ENCODE measurements around the gene USP7.
"Not testable (repeated sequence)": the region's sequence is repeated elsewhere in the genome, so short reads cannot be mapped to it uniquely, and the experiment has no call there.

Gene USP7

DNA sequence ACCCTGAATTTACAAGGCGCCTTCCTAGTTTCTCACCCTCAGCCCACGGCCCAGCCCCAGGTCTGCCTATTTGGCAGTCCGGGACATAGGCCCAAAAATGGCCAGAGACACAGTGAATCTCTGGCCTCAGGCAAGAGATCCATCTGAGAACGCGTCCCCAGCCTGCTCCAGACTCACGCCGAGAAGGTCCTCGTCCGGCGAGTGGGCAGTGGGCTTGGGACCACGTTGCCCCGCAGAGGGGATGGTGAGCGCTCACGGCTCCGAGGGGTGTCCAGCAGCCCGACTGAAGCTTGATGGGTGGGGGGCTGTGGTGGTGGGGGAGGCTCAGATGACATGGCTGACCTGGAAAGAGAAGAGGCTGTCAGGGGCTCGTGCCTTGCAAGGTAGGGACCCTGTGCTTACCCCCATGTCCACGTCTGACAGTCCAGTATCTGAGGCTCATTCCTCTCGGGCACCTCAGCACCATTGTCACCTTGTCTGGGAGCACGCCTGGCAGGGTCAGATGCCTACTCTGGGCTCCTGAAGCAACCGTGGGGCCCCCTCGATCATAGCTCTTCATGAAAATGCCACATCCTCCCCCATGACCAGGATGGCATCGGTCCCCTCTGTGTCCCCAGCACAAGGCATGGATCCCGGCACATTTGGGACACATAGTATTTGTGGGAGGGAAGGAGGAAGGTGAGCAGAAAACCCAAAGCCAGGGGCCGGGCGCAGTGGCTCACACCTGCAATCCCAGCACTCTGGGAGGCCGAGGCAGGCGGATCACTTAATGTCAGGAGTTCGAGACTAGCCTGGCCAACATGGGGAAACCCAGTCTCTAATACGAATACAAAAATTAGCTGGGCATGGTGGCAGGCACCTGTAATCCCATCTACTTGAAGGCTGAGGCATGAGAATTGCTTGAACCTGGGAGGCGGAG, 104.5 kb downstream of the USP7 start:
- no peak for DNase-seq

DNA sequence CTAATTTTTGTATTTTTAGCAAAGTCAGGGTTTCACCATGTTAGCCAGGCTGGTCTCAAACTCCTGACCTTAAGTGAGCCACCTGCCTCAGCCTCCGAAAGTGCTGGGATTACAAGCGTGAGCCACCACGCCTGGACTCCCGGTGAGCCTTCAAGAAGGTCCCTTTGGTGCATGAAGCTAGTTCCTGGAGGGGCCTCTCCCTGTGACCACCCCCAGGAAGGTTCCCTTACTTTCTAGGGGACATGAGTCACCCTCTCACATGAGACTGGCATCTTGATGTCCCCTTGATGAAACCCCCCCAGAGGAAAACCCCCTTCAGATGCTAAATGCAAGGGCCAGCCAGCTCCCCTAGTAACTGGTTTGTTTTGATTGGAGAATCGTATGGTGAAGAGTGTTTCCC, 107.7 kb downstream of the USP7 start:
- no peak for DNase-seq

DNA sequence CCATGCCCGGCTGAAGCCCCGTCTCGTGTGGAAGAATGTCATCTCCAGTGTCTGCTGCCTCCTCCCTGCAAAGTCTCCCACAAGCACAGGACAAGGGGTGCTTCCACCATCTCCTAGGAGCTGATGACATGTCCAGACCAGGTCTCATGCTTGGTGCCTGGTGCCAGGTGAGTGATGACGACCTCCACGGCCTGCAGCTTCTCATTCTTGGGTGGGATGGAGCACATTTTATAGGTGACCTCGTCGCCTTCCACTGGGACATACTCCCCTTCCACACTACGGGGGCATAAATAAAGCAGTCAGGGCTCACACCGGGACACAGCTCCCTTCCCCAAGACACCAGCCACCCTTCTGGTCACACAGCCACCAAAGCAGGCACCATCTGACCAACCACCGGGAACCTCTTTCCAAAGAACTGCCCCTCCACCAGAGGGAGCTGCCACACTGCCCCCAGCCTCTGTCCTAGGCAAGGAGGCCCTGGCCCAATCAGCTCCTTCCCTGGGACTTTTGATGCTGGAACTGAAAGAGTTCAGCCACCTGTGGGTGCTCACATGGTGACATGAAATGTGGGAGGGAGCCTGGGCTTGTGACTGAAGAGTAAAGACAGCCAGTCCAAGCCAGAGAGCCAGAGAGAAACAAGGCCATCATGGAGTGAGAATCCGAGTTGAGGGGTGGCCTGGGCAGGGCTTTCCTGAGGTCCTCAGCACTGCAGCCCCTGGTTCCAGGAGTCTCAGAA, 108.5 kb downstream of the USP7 start:
- no peak for DNase-seq

DNA sequence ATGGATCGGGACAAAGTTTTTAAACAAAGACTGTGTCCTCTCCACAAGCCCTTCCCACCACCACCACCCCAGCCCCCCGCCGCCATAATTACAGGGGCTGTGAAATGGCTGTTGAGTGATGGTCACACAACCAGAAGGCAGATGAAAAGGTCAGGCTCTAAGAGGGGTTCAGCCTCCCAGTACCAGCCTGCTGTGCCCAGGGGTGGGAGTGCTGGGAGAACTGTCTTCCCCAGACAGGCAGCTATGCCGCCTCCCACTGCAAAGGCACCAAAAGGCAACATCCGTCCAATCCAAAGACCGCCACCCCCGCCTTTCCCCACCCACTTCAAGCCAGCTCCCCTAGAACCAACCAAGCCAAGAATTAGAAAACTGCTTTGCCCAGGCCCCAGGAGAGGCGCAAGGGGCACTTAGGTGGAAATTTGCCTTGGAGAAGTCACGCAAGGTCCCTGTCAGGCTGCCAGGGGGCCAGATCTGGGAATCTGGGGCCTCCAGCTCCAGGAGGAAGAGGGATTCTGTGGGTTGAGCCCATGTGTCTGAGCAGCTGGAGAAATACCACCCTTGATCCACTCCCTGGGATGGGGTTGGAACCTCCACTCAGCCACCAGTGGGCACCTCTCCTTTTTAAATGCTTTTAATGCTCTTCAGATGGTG, 109.3 kb downstream of the USP7 start:
- DNase-seq, result no peak

DNA sequence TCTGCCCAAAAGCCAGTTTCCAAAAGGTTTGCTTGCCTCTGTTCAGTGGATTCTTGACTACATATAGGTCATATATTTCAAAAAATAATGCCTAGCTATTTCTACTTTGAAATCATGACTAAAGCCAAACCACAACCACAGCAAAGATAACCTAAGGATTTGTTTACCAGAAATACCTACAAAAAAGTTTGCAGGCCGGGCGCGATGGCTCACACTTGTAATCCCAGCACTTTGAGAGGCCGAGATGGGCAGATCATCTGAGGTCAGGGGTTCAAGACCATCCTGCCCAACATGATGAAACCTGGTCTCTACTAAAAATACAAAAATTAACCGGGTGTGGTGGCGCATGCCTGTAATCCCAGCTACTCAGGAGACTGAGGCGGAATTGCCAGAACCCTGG, 110.1 kb downstream of the USP7 start:
- no peak for DNase-seq

DNA sequence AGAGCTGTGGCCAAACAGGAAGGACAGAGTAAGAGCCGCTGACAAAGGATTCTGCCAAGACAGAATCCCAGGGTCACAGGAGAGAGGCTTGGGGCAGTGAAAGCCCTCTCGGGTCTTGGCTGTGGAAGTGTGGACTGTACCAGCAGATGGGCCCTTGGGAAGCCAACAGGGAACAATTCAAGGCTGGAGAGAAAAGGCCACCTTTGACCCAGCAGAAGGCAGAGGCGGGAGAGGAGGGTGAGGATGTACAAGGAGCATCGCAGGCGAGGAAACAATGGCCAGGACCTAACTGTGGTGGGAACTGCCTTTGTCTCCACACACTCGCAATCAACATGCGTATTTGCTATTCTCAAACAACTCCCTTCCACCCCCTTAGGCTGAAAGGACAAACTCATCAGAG, 110.6 kb downstream of the USP7 start:
- no peak for DNase-seq

DNA sequence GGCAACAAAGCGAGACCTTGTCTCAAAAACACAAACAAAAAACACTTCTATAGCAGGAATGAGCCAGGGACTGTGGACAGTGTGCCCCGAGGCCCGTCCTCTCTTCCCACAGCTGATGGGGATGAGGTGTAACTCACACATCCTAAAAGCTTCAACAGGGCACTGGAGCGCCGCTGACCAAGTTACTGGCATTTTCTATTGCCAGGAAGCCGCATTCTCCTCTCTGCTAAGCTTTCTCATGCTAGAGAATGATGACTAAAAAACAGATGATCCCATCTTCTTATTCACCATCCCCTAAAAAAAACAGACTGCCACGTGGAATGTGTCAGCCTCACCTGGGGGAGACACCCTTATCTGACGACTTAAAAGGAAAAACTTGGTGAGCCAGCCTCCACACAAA, 111.2 kb downstream of the USP7 start:
- DNase-seq, result no peak

DNA sequence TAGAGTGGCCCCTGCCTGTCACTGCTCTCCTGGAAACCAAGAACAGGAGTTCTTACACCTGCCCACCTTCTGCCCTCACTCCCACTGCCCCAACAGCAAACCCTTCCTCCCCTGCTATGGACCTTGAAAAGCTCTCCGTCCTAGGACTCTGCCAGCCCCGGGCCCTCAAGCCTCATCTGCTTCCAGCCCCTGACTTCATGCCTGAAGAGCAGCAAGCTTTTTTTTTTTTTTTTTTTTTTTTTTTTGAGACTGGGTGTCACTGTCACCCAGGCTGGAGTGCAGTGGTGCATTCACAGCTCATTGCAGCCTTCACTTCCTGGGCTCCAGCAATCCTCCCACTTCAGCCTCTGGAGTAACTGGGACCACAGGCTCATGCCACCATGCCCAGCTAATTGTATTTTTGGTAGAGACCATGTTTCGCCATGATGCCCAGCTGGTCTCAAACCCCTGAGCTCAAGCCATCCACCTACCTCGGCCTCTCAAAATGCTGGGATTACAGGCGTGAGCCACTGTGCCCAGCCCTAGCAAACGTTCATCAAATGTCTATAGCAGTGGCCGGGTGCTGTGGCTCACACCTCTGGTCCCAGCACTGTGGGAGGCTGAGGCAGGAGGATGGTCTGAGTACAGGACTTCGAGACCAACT, 111.8 kb downstream of the USP7 start:
- DNase-seq, result no peak

DNA sequence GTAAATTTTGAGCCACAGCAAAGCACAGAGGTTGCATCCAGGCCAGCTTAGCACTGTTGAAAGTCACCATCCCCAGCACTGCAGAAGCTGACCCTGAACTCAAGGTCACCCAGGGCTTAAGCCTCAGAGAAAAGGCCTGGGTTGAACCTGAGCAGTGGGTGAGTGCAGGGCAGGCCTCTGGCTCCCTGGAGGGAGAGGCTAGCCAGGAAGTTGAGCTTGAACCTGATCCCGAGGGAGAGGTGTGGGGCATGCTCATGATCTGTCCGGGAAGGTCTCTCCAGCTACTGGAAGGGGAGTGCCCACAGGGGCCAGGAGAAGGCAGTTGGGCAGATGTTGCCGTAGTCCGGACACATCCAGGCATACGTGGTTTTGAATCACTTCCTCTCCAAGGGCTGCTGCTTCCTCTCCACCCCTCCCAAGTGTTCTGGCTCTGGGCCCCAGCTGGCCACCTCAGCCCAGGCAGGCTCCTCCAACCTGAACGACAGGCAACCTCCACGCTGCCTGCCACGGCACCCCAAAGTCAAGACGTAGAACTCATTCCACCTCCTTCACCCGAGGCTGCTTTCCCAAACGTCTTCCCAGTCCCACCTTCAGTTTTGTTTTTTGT, 113.3 kb downstream of the USP7 start:
- no peak for DNase-seq

DNA sequence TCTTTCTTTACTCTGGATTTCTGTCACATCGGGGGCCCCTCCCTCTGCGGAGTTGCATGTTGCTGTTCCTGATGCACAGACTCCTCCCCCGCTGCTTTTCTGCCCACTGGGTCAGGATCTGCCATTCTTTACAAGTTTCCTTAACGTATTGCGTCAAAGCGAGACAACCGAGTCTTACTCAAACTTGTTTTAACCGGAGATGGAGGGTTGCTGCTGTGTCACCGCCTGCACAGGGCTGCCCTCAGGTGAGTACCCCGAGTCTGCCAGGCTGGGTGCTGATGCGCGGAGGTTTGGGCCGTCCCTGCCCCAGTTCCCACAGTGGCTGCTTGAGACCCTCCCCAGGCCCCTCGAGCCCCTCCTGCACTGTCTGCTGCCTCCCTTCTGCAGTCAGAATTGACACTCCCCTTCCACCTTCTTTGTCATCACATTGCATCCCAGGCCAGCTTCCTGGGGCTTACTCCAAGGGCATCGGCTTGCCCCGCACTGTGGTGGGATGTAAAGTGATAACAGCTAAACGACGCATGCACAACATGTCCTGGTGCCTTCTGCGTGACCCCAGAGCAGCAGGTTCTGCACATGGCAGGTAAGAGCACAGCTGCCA, 114.2 kb downstream of the USP7 start:
- no peak for DNase-seq

DNA sequence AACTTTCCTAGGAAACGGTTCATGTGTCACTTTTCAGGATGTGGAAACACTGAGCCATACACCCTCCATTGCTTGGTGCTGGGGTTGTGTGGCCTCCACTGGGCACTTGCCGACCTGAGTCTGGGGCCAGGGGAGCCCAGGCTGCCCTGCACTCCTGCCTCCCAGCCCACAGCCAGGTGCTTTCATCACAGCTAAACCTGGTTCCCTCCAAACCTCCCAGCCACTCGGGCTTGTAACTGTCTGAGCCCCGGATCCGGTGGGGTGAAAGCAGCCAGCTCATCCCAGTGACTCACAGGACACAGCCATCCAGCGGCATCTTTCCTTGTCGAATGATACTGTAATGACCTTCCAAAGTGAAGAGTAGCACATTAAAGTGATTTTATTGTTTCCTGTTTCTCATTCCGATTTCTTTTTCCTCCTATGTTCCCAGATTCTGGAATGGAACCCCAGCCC, 114.7 kb downstream of the USP7 start:
- DNase-seq, result no peak

DNA sequence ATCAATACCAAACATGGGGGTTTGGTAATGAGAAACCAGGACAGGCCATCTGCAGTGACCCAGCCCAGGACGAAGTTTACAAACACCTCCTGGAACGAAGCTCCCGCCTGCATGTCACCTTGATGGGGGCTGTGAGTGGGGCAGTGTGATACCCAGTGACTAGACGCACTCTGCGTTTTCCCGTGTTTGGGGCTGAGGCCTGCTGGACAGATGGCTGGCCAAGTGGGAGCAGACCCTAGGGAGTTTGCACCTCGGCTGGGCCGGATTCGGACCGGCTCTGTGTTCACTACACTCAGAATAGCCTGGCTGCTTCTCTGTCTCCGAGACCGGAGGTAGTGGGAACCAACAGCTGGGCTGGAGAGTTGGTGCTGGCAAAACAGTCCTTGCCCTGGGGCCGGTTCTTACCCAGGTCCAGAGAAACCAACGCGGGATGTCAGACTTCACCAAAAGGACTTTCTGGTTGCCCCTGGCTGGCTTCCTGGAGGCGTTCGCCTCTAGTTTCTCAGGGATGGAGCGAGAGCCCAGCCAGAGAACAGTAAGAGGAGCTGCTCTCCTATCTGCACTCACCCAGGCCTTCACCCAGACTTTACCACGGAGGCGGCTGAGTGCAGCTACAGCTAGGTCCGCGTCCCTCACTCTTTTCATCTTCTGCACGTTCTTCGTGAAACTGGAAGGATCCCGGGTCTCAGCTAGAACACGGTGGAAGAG, 115.3 kb downstream of the USP7 start:
- no peak for DNase-seq

DNA sequence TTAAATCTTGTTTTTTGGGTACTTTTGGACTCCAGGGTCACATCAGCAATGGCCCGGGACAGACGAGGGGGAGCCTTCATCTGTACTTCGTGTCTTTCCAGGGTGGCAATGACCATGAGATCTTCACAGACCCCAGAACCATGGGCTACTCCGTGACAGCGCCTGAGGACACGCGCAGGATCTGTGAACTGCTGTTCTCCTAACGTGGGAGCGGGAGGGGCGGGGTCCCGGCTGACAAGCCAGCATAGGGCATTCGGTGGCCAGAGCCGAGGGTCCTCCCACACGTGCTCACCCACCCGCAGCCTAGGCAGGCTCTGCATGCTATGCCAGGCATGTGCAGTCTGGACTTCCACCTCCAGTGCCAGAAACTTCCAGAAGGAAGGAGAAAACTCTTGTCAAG, 116.1 kb downstream of the USP7 start:
- no peak for DNase-seq

DNA sequence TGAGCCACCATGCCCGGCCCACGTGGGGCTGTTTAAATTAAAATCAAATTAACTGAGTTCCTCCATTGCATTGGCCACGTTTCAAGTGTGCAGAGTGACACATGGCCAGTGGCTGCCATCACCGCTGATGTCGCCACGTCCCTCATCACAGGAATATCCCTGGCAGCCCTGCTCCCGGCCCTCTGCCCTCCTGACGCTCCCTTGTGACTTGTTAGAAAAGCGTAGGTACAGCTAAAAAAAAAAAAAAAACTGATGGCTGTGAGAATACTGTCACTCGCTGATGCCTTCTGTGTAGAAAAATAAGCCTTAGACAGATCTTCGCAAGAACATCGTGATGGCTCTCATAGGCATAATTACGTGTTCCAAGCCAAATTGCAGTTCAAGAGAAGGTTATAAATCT, 116.6 kb downstream of the USP7 start:
- no peak for DNase-seq

DNA sequence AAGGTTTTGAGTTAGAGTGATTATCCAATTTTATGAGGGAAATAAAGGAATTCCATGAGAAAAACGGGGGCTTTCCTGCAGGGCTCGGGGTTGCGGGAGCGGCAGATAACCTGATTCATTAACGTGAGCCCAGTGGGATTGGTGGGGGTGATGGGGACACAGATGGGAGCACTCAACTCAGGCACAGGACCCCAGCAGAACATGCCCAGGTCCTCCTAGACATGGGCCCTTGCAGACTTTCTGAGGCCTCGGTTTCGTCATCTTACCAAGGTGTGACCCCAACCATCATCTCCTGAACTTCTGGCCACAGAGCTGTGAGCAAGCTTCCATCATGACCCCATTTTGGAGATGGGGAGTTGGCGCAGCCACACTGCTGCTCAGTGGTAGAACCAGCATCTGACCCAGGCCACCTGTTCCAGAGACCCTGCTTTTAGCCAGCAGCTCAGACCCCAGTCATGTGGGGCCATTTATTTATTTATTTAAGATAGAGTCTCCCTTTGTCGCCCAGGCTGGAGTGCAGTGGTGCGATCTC, 117.2 kb downstream of the USP7 start:
- DNase-seq, result no peak

DNA sequence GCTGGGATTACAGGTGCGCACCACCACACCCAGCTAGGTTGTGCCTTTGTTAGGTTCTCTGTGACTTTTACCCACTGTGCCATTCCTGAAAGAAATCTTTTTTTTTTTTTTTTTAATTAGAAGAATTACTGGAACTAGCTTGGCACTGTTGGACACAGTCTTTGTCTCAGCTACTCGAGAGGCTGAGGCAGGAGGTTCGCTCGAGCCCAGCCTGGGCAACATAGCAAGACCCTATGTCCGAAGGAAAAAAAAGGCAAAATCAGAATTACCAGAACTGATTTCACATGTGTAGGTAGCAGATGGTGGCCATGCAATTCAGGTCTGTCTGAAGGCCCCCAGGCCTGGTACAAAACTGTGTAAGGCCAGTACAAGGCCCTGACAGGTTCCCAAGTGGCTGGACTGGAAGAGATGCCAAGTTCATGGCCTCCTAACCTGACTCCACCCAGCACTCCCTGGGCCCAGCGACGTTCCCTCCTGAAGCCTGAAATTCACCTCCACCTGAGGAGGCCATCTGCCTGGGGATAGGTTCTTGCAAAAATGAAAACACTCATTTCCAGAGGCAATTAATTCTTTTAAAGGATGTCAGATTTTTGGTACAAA, 117.9 kb downstream of the USP7 start:
- DNase-seq, result no peak

DNA sequence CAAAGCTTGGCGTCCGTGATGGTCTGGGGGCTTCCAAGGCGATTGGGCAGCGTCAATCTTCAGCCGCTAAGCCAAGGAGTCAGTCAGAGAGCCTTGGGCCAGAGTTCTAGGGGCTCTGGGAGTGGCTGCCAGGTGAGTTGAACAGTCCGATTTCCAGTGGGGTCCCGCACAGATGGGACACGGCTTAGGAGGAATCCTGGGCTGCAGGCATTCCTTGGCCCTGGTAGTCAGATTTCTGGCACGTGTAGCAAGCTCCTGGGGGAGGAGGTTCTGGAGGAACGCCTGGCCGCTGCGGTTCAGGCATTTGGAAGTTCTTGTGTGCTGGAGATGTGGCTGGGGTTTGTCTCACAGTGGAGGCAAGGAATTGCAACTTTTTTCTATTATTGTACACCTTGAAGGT, 120.4 kb downstream of the USP7 start:
- DNase-seq, result not testable (repeated sequence)
